AML-193 (cell line): Measurements from ENCODE around the gene BTF3L4.
A peak's percentile ranks its signal among the peaks of the same experiment; 100 is the strongest.

Source experiments
- DNase-seq, 2 experiments: peaks; one replicate each; lab custom pipeline; 2025; lab: John Stamatoyannopoulos, UW

The BTF3L4 gene

DNA sequence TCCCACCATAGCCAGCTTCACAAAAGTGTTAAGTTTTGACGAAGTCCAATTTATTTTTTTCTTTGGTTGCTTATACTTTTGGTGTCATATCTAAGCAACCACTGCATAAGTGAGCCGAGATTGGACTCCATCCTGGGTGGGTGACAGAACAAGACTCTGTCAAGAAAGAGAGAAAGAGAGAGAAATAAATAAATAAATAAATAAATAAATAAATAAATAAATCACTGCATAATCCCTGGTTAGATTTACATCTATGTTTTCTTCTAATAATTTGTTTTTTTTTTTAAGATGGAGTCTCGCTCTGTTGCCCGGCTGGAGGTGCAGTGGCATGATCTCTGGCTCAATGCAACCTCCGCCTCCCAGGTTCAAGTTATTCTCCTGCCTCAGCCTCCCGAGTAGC lies 67.5 kb downstream of the BTF3L4 start:
- no peak for DNase-seq

DNA sequence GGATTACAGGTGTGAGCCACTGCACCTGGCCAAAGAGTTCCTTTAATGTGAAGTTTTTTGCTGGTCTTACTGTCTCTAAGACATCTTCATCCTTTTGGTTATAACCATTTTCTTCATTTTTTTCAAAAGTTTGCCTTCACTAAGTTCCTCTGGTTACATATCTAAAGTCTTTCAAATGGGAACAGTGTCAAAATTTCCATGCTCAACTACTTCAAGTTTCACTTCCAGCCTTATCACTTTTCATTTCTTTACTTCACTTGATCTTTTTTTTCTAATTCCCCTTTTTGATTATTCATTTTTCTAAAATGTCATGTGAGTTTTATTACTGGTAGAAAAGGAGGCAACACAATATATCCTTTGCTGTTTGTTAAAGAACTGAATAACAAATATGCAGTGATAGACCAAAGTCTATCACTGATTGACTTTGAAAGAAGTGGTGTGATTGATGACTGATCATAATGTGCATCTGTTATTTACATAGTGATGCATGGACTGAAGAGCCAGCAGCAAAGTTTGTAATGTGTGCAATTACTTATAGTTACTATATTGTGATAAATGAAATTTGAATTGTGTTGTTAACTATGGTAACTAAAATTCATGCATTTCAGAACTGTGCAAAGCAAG lies 69.8 kb downstream of the BTF3L4 start:
- no peak for DNase-seq

DNA sequence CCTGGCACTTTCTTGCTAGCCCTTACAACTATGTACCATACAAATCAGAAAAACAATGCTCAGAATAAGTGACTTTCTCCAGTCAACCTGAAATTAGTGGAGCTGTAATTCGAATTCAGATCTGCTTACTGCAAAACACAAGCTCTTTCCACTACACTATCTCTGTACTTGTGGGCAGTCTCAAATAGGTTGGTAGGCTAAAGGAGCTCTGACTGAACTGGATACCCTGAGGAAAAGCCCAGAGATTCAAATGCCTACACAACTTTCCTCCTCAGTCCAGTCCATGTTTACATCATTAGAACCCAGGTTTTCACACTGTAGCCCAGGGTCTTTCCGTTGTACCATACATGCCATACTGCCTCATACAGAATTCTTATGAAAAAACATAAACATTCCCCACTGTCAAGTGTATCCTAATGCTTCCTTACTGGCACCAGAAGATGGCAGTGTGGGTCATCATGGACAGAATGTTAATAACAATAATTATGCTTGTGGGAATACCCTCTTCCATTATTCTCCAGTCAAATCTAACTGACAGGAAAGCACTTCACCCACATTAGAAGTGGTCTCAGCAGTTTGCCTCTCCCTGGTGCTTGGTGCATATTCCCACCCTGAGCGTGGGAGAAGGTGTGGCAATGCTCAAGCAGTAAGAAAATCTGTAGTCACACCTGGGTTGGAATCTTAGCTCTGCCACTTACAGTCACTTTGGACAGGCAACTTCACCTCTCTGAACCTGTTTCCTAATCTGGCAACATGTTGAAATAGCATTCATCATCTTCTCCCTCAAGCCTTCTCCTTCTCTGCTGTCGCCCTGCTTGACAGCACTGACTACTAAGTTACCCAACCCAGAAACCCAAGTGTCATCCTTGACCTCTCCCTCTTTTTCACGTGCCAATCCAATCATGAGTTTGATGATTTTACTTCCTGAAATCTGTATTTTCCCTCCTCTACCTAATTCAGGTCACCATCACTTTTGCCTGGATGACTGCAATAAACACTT lies 71.4 kb downstream of the BTF3L4 start:
- peak; percentile 20 to 44 for DNase-seq

DNA sequence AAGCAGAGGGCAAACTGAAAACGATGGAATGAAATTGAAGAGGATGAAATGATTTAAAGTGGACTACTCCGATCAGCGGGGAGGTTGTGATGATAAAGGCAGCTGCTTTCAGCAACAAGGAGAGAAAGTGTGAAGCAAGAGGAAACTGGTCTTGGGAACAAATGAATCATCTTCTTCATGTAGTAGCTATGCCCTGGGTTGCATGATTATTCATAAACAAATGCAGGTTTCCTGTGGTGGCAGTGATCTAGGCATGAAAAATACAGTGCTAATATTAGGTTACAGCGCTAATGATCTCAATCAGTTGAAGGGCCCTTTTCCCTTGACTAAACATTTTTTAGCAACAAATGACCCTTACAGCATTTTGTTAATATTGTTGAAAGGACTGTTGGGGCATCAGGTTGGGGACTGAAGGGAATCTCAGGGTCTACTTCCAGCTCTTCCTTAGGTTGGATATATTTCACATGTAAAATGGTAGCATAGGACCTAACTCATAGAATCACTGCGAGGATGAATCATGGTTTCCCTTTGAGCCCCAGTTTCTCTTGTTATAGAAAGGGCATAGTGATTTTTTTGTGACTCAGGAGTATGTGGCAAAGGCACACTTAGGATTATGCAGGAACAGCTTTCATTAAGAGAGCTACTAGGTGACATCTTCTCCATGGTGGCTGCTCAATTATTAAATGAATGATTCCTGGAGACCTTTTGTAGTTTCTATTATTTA lies 83.9 kb downstream of the BTF3L4 start:
- peak; percentile 69 to 74 for DNase-seq
